ENCODE results near the gene RPP14. TPM values are rescaled to one million over a fixed set of nuclear protein-coding genes. Genes with fewer than 3 reads are reported as not detected.
"Not testable (repeated sequence)": the region's sequence is repeated elsewhere in the genome, so short reads cannot be mapped to it uniquely, and the experiment has no call there.

The RPP14 gene
- total RNA-seq, 4 donors from 2014 or later = 9.1 to 16.0 (median 10.4) TPM

DNA sequence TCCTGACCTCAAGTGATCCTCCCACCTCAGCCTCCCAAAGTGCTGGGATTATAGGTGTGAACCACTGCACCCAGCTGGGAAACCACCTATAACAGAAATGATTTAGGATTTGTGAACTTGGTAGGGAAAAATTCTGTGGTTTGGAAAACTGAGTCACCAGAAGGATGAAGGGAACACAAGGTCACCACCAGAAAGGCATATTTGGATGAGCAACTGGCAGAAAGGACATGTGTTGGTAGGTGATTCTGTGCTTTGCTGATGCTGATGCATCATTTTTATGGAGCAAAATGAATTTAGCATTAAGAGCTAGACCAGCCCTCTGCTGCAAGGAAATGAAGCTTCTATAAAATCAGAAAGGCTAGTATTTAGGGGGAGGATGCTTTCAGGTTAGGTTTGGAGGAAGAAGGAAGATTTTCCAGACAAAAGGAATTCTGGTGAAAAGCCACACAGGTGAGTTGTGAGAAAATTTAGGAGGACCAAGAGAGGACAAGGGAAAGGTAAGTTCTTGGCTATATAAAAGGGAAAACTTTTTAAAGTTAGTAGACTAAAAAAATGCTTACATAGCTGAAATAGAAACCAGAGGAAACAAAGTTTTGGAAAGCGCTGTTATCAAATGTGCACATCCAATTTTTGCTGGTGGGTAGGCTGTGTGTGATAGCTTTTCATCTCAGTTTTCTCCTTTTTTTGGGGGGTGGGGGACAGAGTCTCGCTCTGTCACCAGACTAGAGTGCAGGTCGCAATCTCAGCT is 30.3 kb downstream of the RPP14 start:
- Histone ChIP-seq H3K27ac (replicated peaks in 1 of 4) (peak overlapping the region in 2 of 4 donors; percentile 61 to 80), H3K27me3 (no peaks in the 10 kb centered on the region), H3K4me3 (no peak overlapping the region), H3K4me1 (peaks cover 17 to 55% (median 45%) of the 10 kb centered on the region in 4 donors), H3K36me3 (peaks cover 0 to 6% (median 2%) of the 10 kb centered on the region in 4 donors), H3K9me3 (no peaks in the 10 kb centered on the region)
- intact Hi-C loops (cut with DNase I) = no loop called here
- DNase-seq (ENCODE audit: extremely low spot score) = no peak
- no peak for TF ChIP-seq POLR2A (IDR thresholded peaks at IDR 0.05; ENCODE audit: low read depth)
- TF ChIP-seq, protein P1, sequence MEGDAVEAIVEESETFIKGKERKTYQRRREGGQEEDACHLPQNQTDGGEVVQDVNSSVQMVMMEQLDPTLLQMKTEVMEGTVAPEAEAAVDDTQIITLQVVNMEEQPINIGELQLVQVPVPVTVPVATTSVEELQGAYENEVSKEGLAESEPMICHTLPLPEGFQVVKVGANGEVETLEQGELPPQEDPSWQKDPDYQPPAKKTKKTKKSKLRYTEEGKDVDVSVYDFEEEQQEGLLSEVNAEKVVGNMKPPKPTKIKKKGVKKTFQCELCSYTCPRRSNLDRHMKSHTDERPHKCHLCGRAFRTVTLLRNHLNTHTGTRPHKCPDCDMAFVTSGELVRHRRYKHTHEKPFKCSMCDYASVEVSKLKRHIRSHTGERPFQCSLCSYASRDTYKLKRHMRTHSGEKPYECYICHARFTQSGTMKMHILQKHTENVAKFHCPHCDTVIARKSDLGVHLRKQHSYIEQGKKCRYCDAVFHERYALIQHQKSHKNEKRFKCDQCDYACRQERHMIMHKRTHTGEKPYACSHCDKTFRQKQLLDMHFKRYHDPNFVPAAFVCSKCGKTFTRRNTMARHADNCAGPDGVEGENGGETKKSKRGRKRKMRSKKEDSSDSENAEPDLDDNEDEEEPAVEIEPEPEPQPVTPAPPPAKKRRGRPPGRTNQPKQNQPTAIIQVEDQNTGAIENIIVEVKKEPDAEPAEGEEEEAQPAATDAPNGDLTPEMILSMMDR (IDR thresholded peaks at IDR 0.05) = no peak
- no peak for TF ChIP-seq EP300 (IDR thresholded peaks at IDR 0.05)
- no peak for TF ChIP-seq POLR2AphosphoS5 (IDR thresholded peaks at IDR 0.05)
- WGBS = 98% methylated on average over 3 of the region's 3 CpGs

DNA sequence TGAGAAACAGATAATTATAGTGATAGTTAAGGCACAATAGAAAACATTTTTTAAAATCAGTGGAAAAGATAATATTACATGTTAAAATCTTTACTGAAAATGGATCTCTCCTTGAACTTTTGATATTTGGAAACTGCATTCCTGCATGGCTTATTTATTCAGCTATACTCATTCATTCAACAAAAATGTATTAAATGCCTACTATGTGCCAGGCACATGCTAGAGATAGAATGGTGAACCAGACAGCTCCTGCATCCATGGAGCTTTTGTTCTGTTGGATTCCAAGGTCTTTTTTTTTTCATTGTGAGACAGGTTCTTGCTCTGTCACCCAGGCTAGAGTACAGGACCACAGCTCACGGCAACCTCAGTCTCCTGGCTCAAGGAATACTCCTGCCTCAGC is 31.1 kb downstream of the RPP14 start:
- H3K4me1 ChIP-seq = peaks cover 12 to 55% (median 42%) of the 10 kb centered on the region in 4 donors
- H3K9me3 ChIP-seq = no peaks in the 10 kb centered on the region
- 100% methylated on average over 1 of the region's 1 CpG for WGBS
- DNase-seq (ENCODE audit: extremely low spot score) = no peak
- H3K4me3 ChIP-seq = no peak overlapping the region
- TF ChIP-seq EP300 (IDR thresholded peaks at IDR 0.05) = no peak
- TF ChIP-seq POLR2AphosphoS5 (IDR thresholded peaks at IDR 0.05) = no peak
- TF ChIP-seq, protein P1 (IDR thresholded peaks at IDR 0.05) = no peak
- no peak for TF ChIP-seq POLR2A (IDR thresholded peaks at IDR 0.05; ENCODE audit: low read depth)
- H3K36me3 ChIP-seq = peaks cover 0 to 10% (median 2%) of the 10 kb centered on the region in 4 donors
- no peaks in the 10 kb centered on the region for H3K27me3 ChIP-seq
- intact Hi-C loops (cut with DNase I) = no loop called here
- H3K27ac ChIP-seq (replicated peaks in 1 of 4) = no peak overlapping the region

DNA sequence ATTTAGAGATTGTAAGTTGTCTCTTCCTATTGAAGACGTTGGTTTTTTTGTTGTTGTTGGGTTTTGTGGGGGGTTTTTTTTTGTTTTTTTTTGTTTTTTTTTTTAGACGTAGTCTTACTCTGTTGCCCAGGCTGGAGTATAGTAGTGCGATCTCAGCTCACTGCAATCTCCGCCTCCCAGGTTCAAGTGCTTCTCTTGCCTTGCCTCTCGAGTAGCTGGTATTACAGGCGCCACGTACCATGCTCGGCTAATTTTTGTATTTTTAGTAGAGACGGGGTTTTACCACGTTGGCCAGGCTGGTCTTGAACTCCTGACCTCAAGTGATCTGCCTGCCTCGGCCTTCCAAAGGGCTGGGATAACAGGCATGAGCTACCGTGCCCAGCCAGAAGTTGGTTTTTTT is 33.1 kb downstream of the RPP14 start:
- H3K27me3 ChIP-seq; DNase-seq (ENCODE audit: extremely low spot score); H3K27ac ChIP-seq (replicated peaks in 1 of 4); H3K36me3 ChIP-seq; intact Hi-C loops (cut with DNase I); H3K4me3 ChIP-seq; H3K9me3 ChIP-seq: not testable (repeated sequence)
- H3K4me1 ChIP-seq = peaks cover 6 to 55% (median 39%) of the 10 kb centered on the region in 4 donors
- WGBS = 90% methylated on average over 12 of the region's 12 CpGs

DNA sequence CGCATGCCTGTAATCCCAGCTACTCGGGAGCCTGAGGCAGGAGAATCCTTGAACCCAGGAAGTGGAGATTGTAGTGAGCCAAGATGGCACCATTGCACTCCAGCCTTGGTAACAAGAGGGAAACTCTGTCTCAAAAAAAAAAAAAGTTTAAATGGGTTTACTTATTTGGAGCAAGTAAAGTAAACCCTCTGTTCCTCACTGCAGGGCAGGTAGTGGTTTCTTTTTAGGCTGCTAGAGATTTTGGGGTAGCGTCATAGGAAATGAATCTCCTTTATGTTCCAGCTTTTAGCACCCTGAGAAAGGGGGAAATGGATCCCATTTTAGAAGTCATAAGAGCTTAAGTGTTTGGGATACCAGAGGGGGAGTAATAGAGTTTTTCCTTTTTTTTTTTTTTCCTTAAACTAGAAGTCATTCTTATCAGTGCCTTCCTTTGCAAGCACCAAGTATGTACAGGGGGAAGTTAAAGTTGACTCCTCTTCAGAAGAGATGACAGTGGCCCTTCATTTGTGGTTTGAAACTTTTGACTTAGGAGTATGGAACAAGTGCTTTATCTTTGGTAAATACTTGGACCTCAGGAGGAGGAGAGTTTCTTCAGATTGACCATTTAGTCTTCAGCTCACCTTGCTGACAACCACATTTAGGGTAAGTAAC is 34.7 kb downstream of the RPP14 start:
- Histone ChIP-seq H3K36me3 (peaks cover 0 to 10% (median 2%) of the 10 kb centered on the region in 4 donors), H3K4me3 (no peak overlapping the region), H3K27ac (replicated peaks in 1 of 4) (no peak overlapping the region), H3K9me3 (no peaks in the 10 kb centered on the region), H3K27me3 (no peaks in the 10 kb centered on the region), H3K4me1 (peaks cover 0 to 39% (median 28%) of the 10 kb centered on the region in 4 donors)
- intact Hi-C loops (cut with DNase I) = no loop called here
- DNase-seq (ENCODE audit: extremely low spot score) = no peak
- 94% methylated on average over 3 of the region's 3 CpGs for WGBS
- TF ChIP-seq, protein P1 (IDR thresholded peaks at IDR 0.05) = no peak
- no peak for TF ChIP-seq EP300 (IDR thresholded peaks at IDR 0.05)
- TF ChIP-seq POLR2A (IDR thresholded peaks at IDR 0.05; ENCODE audit: low read depth) = no peak
- TF ChIP-seq POLR2AphosphoS5 (IDR thresholded peaks at IDR 0.05) = no peak

DNA sequence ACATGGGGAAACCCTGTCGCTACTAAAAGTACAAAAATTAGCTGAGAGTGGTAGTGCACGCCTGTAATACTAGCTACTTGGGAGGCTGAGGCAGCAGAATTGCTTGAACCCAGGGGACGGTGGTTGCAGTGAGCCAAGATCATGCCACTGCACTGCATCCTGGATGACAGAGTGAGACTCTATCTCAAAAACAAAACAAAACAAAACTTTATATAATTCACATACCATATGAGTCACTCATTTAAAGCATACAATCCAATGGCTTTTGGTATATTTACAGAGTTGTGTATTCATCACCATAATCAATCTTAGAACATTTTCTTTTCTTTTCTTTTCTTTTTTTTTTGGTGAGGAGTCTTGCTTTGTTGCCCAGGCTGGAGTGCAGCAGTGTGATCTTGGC is 35.3 kb downstream of the RPP14 start:
- WGBS = 88% methylated on average over 3 of the region's 3 CpGs
- H3K9me3 ChIP-seq = no peaks in the 10 kb centered on the region
- TF ChIP-seq POLR2A (IDR thresholded peaks at IDR 0.05; ENCODE audit: low read depth) (no peak), POLR2AphosphoS5 (IDR thresholded peaks at IDR 0.05) (no peak), EP300 (IDR thresholded peaks at IDR 0.05) (no peak)
- TF ChIP-seq, protein P1 (IDR thresholded peaks at IDR 0.05) = no peak
- H3K27ac ChIP-seq (replicated peaks in 1 of 4) = no peak overlapping the region
- DNase-seq (ENCODE audit: extremely low spot score) = no peak
- peaks cover 0 to 38% (median 24%) of the 10 kb centered on the region in 4 donors for H3K4me1 ChIP-seq
- no peak overlapping the region for H3K4me3 ChIP-seq
- no peaks in the 10 kb centered on the region for H3K27me3 ChIP-seq
- intact Hi-C loops (cut with DNase I) = no loop called here
- peaks cover 0 to 10% (median 2%) of the 10 kb centered on the region in 4 donors for H3K36me3 ChIP-seq
